Endothelial cell of umbilical vein (primary cell): ENCODE measurements around the gene ZNF24. TPM values are rescaled to one million over a fixed set of nuclear protein-coding genes. Genes with fewer than 3 reads are reported as not detected.

Source experiments
- BruUV-seq: library from RNA; stranded (reverse); fragments of 400-500 nt; replicated peaks from 2 replicates; lab custom pipeline; 2021; lab: Mats Ljungman, UMichigan
- CTCF ChIA-PET: fragments of 300-600, 350-600 bp; sonication (Branson Sonifier 250); formaldehyde crosslinking; loops from one replicate; lab custom pipeline; 2021; ENCODE audit warnings: antibody characterized with exemption, inconsistent platforms; lab: Charles Lee
- POLR2A ChIA-PET: fragments of 300-600, 350-600 bp; sonication (Branson Sonifier 250); formaldehyde crosslinking; loops from one replicate; lab custom pipeline; 2021; ENCODE audit warnings: antibody characterized with exemption, inconsistent platforms; lab: Charles Lee
- DNase-seq: peaks from one replicate; pipeline ENCODE4 v3.0.0-alpha.2; 2011; ENCODE audit warnings: low read depth, low spot score
- FAIRE-seq: peaks from 2 replicates; lab custom pipeline; 2011; peaks lifted over from hg19 to GRCh38; lab: Jason Lieb, UNC
- H2AFZ ChIP-seq: 2 replicates; pipeline ENCODE4 v1.6.0; 2012; ENCODE audit warnings: low read depth, low read length, control low read depth, inconsistent platforms
- H3K27ac ChIP-seq: 2 replicates; pipeline ENCODE4 v1.5.1; 2011; ENCODE audit warnings: low read depth, mild to moderate bottlenecking, control low read depth, low read length, moderate library complexity; ENCODE audit not compliant: insufficient read depth
- H3K27me3 ChIP-seq, 2 experiments: 2 replicates each; pipeline versions ENCODE4 v1.6.0 to v1.6.1; 2011; ENCODE audit warnings: low read length in 2 of 2, mixed read lengths in 1 of 2; ENCODE audit not compliant: control insufficient read depth in 2 of 2, insufficient read depth in 2 of 2
- H3K36me3 ChIP-seq, 2 experiments: 2 replicates in 1 of 2; 3 replicates in 1 of 2; pipeline ENCODE4 v1.5.1; 2011; ENCODE audit warnings: low read length in 2 of 2, mild to moderate bottlenecking in 1 of 2, moderate library complexity in 1 of 2; ENCODE audit not compliant: control insufficient read depth in 2 of 2, insufficient read depth in 2 of 2; ENCODE audit errors: extremely low read depth in 1 of 2
- H3K4me1 ChIP-seq: 3 replicates; pipeline ENCODE4 v1.5.1; 2011; ENCODE audit warnings: mild to moderate bottlenecking, low read length; ENCODE audit not compliant: control insufficient read depth, insufficient read depth; ENCODE audit errors: extremely low read depth
- H3K4me2 ChIP-seq: 2 replicates; pipeline ENCODE4 v1.6.1; 2011; ENCODE audit warnings: low read length, control low read depth, mixed read lengths; ENCODE audit not compliant: insufficient read depth
- H3K4me3 ChIP-seq, 3 experiments: fragments of 200-600 bp in 1 of 3; sonication (generic), shearing (Covaris generic) in 1 of 3; replicated peaks in 1 of 3; 2 replicates each; pipeline ENCODE4 v1.5.1; 2011 to 2016; ENCODE audit warnings: control low read depth in 3 of 3, low read length in 3 of 3, mild to moderate bottlenecking in 2 of 3, inconsistent platforms in 1 of 3, low read depth in 1 of 3, moderate library complexity in 1 of 3; ENCODE audit not compliant: insufficient read depth in 1 of 3
- H3K79me2 ChIP-seq: 2 replicates; pipeline ENCODE4 v1.6.0; 2012; ENCODE audit warnings: low read length, inconsistent platforms; ENCODE audit not compliant: control insufficient read depth, insufficient read depth
- H3K9ac ChIP-seq: replicated peaks from 2 replicates; pipeline ENCODE3; 2011; ENCODE audit warnings: low read length, control low read depth; ENCODE audit not compliant: insufficient read depth; ENCODE audit errors: extremely low read depth
- H3K9me1 ChIP-seq: replicated peaks from 3 replicates; pipeline ENCODE4 v1.6.0; 2011; ENCODE audit warnings: mild to moderate bottlenecking, low read length; ENCODE audit not compliant: control insufficient read depth, insufficient read depth; ENCODE audit errors: extremely low read depth
- H3K9me3 ChIP-seq: replicated peaks from 2 replicates; pipeline ENCODE4 v1.5.1; 2012; ENCODE audit warnings: low read length, inconsistent platforms; ENCODE audit not compliant: control insufficient read depth, insufficient read depth
- H4K20me1 ChIP-seq: replicated peaks from 2 replicates; pipeline ENCODE3; 2011; ENCODE audit warnings: mild to moderate bottlenecking, low read length; ENCODE audit not compliant: control insufficient read depth, insufficient read depth; ENCODE audit errors: extremely low read depth
- CTCF ChIP-seq, 2 donors: IDR thresholded peaks; 1 replicate in 1 of 2; 2 replicates in 1 of 2; pipeline ENCODE4 v1.5.1; 2011; ENCODE audit warnings: low read length in 2 of 2, mild to moderate bottlenecking in 2 of 2, moderate library complexity in 2 of 2, control low read depth in 1 of 2, inconsistent platforms in 1 of 2, low read depth in 1 of 2; ENCODE audit not compliant: insufficient read depth in 1 of 2; ENCODE audit errors: extremely low read depth in 1 of 2
- EZH2 ChIP-seq: IDR thresholded peaks from 2 replicates; pipeline ENCODE4 v1.6.1; 2012; ENCODE audit warnings: borderline replicate concordance, low read depth, mild to moderate bottlenecking, moderate library complexity, low read length, inconsistent platforms; ENCODE audit not compliant: severe bottlenecking
- FOS ChIP-seq: IDR thresholded peaks from 2 replicates; pipeline ENCODE4 v1.6.1; 2011; ENCODE audit warnings: mild to moderate bottlenecking, low read length, moderate library complexity, borderline replicate concordance; ENCODE audit not compliant: insufficient read depth
- GATA2 ChIP-seq: IDR thresholded peaks from 2 replicates; pipeline ENCODE4 v1.7.0; 2011; ENCODE audit warnings: low read depth, mild to moderate bottlenecking, moderate library complexity, mixed read lengths, low read length; ENCODE audit not compliant: insufficient read length, insufficient read depth
- JUN ChIP-seq: IDR thresholded peaks from 2 replicates; pipeline ENCODE4 v1.6.1; 2011; ENCODE audit warnings: borderline replicate concordance, low read depth; ENCODE audit not compliant: insufficient read length, insufficient read depth
- MAX ChIP-seq: IDR thresholded peaks from 2 replicates; pipeline ENCODE4 v1.6.1; 2011; ENCODE audit not compliant: insufficient read depth, insufficient read length
- MYC ChIP-seq: IDR thresholded peaks from one replicate; pipeline ENCODE4 v1.6.1; 2011; ENCODE audit warnings: mild to moderate bottlenecking, low read depth, low read length
- POLR2A ChIP-seq: IDR thresholded peaks from 2 replicates; pipeline ENCODE4 v1.6.1; 2012; ENCODE audit warnings: low read depth, mild to moderate bottlenecking, control low read depth, low read length
- POLR2AphosphoS5 ChIP-seq: IDR thresholded peaks from 2 replicates; pipeline ENCODE4 v1.6.1; 2012; ENCODE audit warnings: low read depth, mild to moderate bottlenecking, control low read depth, low read length, moderate library complexity; ENCODE audit not compliant: insufficient read depth
- dilution Hi-C: fragments of 300-500 bp; cut with MboI; formaldehyde crosslinking; loops from one replicate; pipeline ENCODE4 v1.15.0; 2019; ENCODE audit warnings: low sequenced_read_pairs; ENCODE audit not compliant: extremely low pct_ligation_motif_present
- intact Hi-C: fragments of 100-400 bp; cut with micrococcal nuclease; formaldehyde crosslinking; loops from one replicate; pipeline ENCODE4 v1.10.0; 2022
- polyA plus RNA-seq, 4 experiments: library from polyadenylated mRNA; depleted of rRNA in 3 of 4; stranded (reverse) in 3 of 4; unstranded in 1 of 4; fragments of >200 nt; gene quantifications; 2 replicates each; pipeline versions ENCODE4 v1.2.1 to v1.2.3, GENCODE V29; 2011 to 2012; ENCODE audit warnings: missing spikeins in 1 of 4
- total RNA-seq: library from RNA; stranded (reverse); gene quantifications from 2 replicates; pipeline ENCODE4 v1.2.3, GENCODE V29; 2021

The ZNF24 gene
- total and polyA plus RNA-seq, 2 donors (not counting 3 experiments of a cell fraction or from before 2014, with no cell fraction given): 10.3 to 40.2 TPM

GRCh38 chr18:35368595-35368994 lies 24.4 kb upstream of the ZNF24 start:
- no peaks in the 10 kb centered on the region for H3K9me1 ChIP-seq
- no peaks in the 10 kb centered on the region for H3K9me3 ChIP-seq
- H3K27ac ChIP-seq: no peak overlapping the region
- intact Hi-C loops: no loop called here
- DNase-seq (no peak), FAIRE-seq (no peak)
- no peaks in the 10 kb centered on the region for H3K79me2 ChIP-seq
- H4K20me1 ChIP-seq: no peaks in the 10 kb centered on the region
- peaks cover 3 to 4% of the 10 kb centered on the region in 2 experiments for H3K27me3 ChIP-seq
- H3K9ac ChIP-seq: no peak overlapping the region
- no peak for TF ChIP-seq MAX
- no peak for TF ChIP-seq JUN
- no peak for TF ChIP-seq FOS
- TF ChIP-seq EZH2: no peak
- no peak for TF ChIP-seq CTCF (IDR thresholded peaks at IDR 0.05; ENCODE audit: extremely low read depth in 1 of 2, insufficient read depth in 1 of 2, low read depth in 1 of 2, low read length in 2 of 2)
- TF ChIP-seq GATA2: no peak
- no peak for TF ChIP-seq POLR2AphosphoS5
- TF ChIP-seq MYC: no peak
- no peak for TF ChIP-seq POLR2A
- H3K4me1 ChIP-seq: no peaks in the 10 kb centered on the region
- H2AFZ ChIP-seq: no peak overlapping the region
- BruUV-seq: no TSS peak
- ChIA-PET POLR2A (no interaction called here), CTCF (interaction anchor here (2.4 to 2.5 kb wide), 2 partner anchors 13 to 18 kb away, joined by 7 to 10 read pairs; no protein-coding TSS in a partner anchor)
- no peak overlapping the region for H3K4me2 ChIP-seq
- dilution Hi-C loops: no loop called here
- no peaks in the 10 kb centered on the region for H3K36me3 ChIP-seq
- H3K4me3 ChIP-seq: no peak overlapping the region
